ENCODE results near the gene CACNG4.
A peak's percentile ranks its signal among the peaks of the same experiment; 100 is the strongest.

The CACNG4 gene

GRCh38 chr17:66963909-66964771 is at the start of gene CACNG4:
CACNG4 (plus strand) TSS chr17:66964707; CDS start chr17:66964912, 205 bp downstream.
- Histone ChIP-seq H2AFZ (ENCODE audit: low read depth, low read length) (no peak within 1 kb of the TSS), H3K36me3 (ENCODE audit: insufficient read depth, low read length) (no peaks in the 10 kb centered on the region), H3K27me3 (ENCODE audit: insufficient read depth, low read length, poor library complexity) (no peaks in the 10 kb centered on the region), H3K4me2 (ENCODE audit: insufficient read depth, low read length) (no peak within 1 kb of the TSS), H3K79me2 (ENCODE audit: insufficient read depth, low read length) (no peaks in the 10 kb centered on the region), H3K27ac (ENCODE audit: low read length) (no peak within 1 kb of the TSS), H3K4me1 (ENCODE audit: insufficient read depth, low read length) (no peaks in the 10 kb centered on the region), H3K4me3 (ENCODE audit: low read depth in 1 of 2, low read length in 2 of 2) (no peak within 1 kb of the TSS), H4K20me1 (ENCODE audit: insufficient read depth, low read length) (no peaks in the 10 kb centered on the region; the same call in 1 of the 2 replicates), H3K9ac (ENCODE audit: low read depth, low read length) (no peak within 1 kb of the TSS), H3K9me3 (ENCODE audit: insufficient read depth, low read length, severe bottlenecking) (no peaks in the 10 kb centered on the region)
- TF ChIP-seq, protein P1, sequence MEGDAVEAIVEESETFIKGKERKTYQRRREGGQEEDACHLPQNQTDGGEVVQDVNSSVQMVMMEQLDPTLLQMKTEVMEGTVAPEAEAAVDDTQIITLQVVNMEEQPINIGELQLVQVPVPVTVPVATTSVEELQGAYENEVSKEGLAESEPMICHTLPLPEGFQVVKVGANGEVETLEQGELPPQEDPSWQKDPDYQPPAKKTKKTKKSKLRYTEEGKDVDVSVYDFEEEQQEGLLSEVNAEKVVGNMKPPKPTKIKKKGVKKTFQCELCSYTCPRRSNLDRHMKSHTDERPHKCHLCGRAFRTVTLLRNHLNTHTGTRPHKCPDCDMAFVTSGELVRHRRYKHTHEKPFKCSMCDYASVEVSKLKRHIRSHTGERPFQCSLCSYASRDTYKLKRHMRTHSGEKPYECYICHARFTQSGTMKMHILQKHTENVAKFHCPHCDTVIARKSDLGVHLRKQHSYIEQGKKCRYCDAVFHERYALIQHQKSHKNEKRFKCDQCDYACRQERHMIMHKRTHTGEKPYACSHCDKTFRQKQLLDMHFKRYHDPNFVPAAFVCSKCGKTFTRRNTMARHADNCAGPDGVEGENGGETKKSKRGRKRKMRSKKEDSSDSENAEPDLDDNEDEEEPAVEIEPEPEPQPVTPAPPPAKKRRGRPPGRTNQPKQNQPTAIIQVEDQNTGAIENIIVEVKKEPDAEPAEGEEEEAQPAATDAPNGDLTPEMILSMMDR (IDR thresholded peaks at IDR 0.05; ENCODE audit: borderline replicate concordance, extremely low read depth, low read length, poor library complexity, severe bottlenecking), result no peak
- TF ChIP-seq EZH2 (IDR thresholded peaks at IDR 0.05; ENCODE audit: borderline replicate concordance, low read depth, low read length, severe bottlenecking), result no peak
- ATAC-seq (ENCODE audit: insufficient read depth, low read depth) (no peak), DNase-seq (no peak)

DNA sequence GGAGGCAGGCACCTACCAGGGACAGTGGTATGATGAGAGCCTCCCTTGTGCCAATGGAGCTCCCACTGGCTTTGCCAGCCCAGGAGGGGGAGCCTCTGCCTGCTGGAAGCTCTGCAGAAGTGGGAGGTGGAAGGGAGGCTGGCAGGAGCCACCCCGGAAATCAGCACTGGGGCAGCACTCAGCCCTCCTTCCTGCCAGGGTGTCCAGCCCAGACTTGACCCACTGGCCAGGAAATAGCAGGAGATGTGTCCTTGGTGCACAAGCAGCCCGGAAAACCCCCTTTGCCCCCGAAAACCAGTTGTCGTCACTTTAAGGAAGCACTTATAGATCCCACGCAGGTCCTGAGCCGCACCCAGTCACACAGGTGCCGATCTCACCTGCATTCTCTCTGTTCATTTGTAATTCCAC is 49.3 kb upstream of the CACNG4 start:
- no peaks in the 10 kb centered on the region for H3K79me2 ChIP-seq (ENCODE audit: insufficient read depth, low read length)
- H3K4me1 ChIP-seq (ENCODE audit: insufficient read depth, low read length), result no peaks in the 10 kb centered on the region
- peaks cover 10% of the 10 kb centered on the region for H3K27me3 ChIP-seq (ENCODE audit: insufficient read depth, low read length, poor library complexity)
- H3K4me2 ChIP-seq (ENCODE audit: insufficient read depth, low read length), result no peak overlapping the region
- no peak for TF ChIP-seq EZH2 (IDR thresholded peaks at IDR 0.05; ENCODE audit: borderline replicate concordance, low read depth, low read length, severe bottlenecking)
- TF ChIP-seq, protein P1 (IDR thresholded peaks at IDR 0.05; ENCODE audit: borderline replicate concordance, extremely low read depth, low read length, poor library complexity, severe bottlenecking), result peak; percentile 30
- H3K27ac ChIP-seq (ENCODE audit: low read length), result no peak overlapping the region
- ATAC-seq (ENCODE audit: insufficient read depth, low read depth) (no peak), DNase-seq (no peak)
- H3K9ac ChIP-seq (ENCODE audit: low read depth, low read length), result no peak overlapping the region
- H3K4me3 ChIP-seq (ENCODE audit: low read depth in 1 of 2, low read length in 2 of 2), result no peak overlapping the region
- H3K36me3 ChIP-seq (ENCODE audit: insufficient read depth, low read length), result no peaks in the 10 kb centered on the region
- 0 out of 2 replicates have a peak, but pooled peaks cover 3% of the 10 kb centered on the region for H4K20me1 ChIP-seq (ENCODE audit: insufficient read depth, low read length)
- H3K9me3 ChIP-seq (ENCODE audit: insufficient read depth, low read length, severe bottlenecking), result no peaks in the 10 kb centered on the region
- no peak overlapping the region for H2AFZ ChIP-seq (ENCODE audit: low read depth, low read length)

DNA sequence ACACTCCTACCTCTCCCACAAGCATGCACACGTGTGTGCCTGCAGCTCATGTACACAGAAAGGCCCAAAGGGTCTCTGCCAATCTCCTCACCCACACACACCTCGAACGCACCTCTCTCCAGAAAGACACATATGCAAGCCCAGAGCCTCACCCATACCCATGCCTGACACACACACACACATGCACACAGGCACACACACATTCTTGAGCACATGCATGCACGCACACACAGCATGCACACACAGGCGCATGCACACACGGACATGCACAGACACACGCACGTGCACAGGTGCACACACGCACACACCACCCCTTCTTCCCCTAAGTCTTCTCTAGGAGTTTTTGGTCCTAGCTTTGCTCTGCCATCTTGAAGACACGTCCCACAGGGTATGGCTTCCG is 48.7 kb upstream of the CACNG4 start:
- Histone ChIP-seq H3K79me2 (ENCODE audit: insufficient read depth, low read length) (no peaks in the 10 kb centered on the region), H3K4me2 (ENCODE audit: insufficient read depth, low read length) (no peak overlapping the region), H3K36me3 (ENCODE audit: insufficient read depth, low read length) (no peaks in the 10 kb centered on the region), H3K27me3 (ENCODE audit: insufficient read depth, low read length, poor library complexity) (peaks cover 15% of the 10 kb centered on the region), H3K27ac (ENCODE audit: low read length) (no peak overlapping the region), H3K4me3 (ENCODE audit: low read depth in 1 of 2, low read length in 2 of 2) (no peak overlapping the region), H3K9ac (ENCODE audit: low read depth, low read length) (no peak overlapping the region), H2AFZ (ENCODE audit: low read depth, low read length) (no peak overlapping the region), H4K20me1 (ENCODE audit: insufficient read depth, low read length) (0 out of 2 replicates have a peak, but pooled peaks cover 3% of the 10 kb centered on the region), H3K9me3 (ENCODE audit: insufficient read depth, low read length, severe bottlenecking) (no peaks in the 10 kb centered on the region), H3K4me1 (ENCODE audit: insufficient read depth, low read length) (no peaks in the 10 kb centered on the region)
- TF ChIP-seq EZH2 (IDR thresholded peaks at IDR 0.05; ENCODE audit: borderline replicate concordance, low read depth, low read length, severe bottlenecking), result no peak
- TF ChIP-seq, protein P1 (IDR thresholded peaks at IDR 0.05; ENCODE audit: borderline replicate concordance, extremely low read depth, low read length, poor library complexity, severe bottlenecking), result no peak
- ATAC-seq (ENCODE audit: insufficient read depth, low read depth) (no peak), DNase-seq (no peak)

Measured in DND-41 (cell line).